OCI-LY1 (cell line): ENCODE data around the gene TXNRD1.

ENCODE experiments used
- EZH2 ChIP-seq: fragments of 200-600 bp; sonication (generic), shearing (Covaris generic); IDR thresholded peaks from 2 replicates; pipeline ENCODE4 v1.8.0; 2017; ENCODE audit warnings: borderline replicate concordance, mixed run types, mild to moderate bottlenecking, antibody characterized with exemption, low read length, moderate library complexity, mixed read lengths
- TF ChIP-seq, protein P1 (sequence below): fragments of 200-600 bp; sonication (generic), shearing (Covaris generic); IDR thresholded peaks from 2 replicates; pipeline ENCODE4 v1.5.1; 2017; ENCODE audit warnings: mild to moderate bottlenecking, antibody characterized with exemption, low read length, moderate library complexity, mixed read lengths

- TF ChIP-seq, protein P1, sequence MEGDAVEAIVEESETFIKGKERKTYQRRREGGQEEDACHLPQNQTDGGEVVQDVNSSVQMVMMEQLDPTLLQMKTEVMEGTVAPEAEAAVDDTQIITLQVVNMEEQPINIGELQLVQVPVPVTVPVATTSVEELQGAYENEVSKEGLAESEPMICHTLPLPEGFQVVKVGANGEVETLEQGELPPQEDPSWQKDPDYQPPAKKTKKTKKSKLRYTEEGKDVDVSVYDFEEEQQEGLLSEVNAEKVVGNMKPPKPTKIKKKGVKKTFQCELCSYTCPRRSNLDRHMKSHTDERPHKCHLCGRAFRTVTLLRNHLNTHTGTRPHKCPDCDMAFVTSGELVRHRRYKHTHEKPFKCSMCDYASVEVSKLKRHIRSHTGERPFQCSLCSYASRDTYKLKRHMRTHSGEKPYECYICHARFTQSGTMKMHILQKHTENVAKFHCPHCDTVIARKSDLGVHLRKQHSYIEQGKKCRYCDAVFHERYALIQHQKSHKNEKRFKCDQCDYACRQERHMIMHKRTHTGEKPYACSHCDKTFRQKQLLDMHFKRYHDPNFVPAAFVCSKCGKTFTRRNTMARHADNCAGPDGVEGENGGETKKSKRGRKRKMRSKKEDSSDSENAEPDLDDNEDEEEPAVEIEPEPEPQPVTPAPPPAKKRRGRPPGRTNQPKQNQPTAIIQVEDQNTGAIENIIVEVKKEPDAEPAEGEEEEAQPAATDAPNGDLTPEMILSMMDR = no peak
- TF ChIP-seq EZH2 = no peak
These were observed 140.1 kb downstream of the TXNRD1 start for GRCh38 chr12:104355630-104356029.
